CD4-positive, CD25-positive, alpha-beta regulatory T cell (primary cell): ENCODE data around the gene PODXL2. TPM values are rescaled to one million over a fixed set of nuclear protein-coding genes. Genes with fewer than 3 reads are reported as not detected.
"Not testable (repeated sequence)": the region's sequence is repeated elsewhere in the genome, so short reads cannot be mapped to it uniquely, and the experiment has no call there.

ENCODE experiments used
- ATAC-seq, 2 donors: fragments of 150-1000 bp; cut with Tn5 transposase; one replicate each; pipeline ENCODE4 v1.10.0; 2021; ENCODE audit warnings: low read depth in 2 of 2, moderate number of reproducible peaks in 2 of 2, moderate library complexity in 1 of 2
- DNase-seq, 3 donors: peaks; one replicate each; pipeline versions ENCODE4 v3.0.0 to v3.0.0-alpha.2; 2012 to 2022; ENCODE audit warnings: mixed read lengths in 1 of 3
- H3K27ac ChIP-seq: one replicate; pipeline ENCODE4 v1.7.0; 2013; ENCODE audit warnings: mild to moderate bottlenecking, low read length; ENCODE audit not compliant: insufficient read depth, poor library complexity, severe bottlenecking
- H3K27me3 ChIP-seq: one replicate; pipeline ENCODE4 v1.7.0; 2013; ENCODE audit warnings: low read length; ENCODE audit not compliant: control insufficient read depth, insufficient read depth
- H3K36me3 ChIP-seq: one replicate; pipeline ENCODE4 v1.7.0; 2013; ENCODE audit warnings: mild to moderate bottlenecking, low read length, moderate library complexity; ENCODE audit not compliant: control insufficient read depth, insufficient read depth
- H3K4me1 ChIP-seq: 2 replicates; pipeline ENCODE4 v1.7.0; 2013; ENCODE audit warnings: mild to moderate bottlenecking, low read length; ENCODE audit not compliant: insufficient read depth, control insufficient read depth, poor library complexity, severe bottlenecking
- H3K4me3 ChIP-seq: one replicate; pipeline ENCODE4 v1.7.0; 2013; ENCODE audit warnings: low read depth, mild to moderate bottlenecking, low read length, moderate library complexity
- H3K9me3 ChIP-seq, 2 experiments: 1 replicate in 1 of 2; 2 replicates in 1 of 2; pipeline ENCODE4 v1.7.0; 2013; ENCODE audit warnings: low read length in 2 of 2, mild to moderate bottlenecking in 1 of 2, moderate library complexity in 1 of 2; ENCODE audit not compliant: control insufficient read depth in 2 of 2
- H3K27ac Mint-ChIP-seq, 3 donors: one replicate each; pipeline ENCODE4 v1.8.0; 2020 to 2022; ENCODE audit warnings: mild to moderate bottlenecking in 3 of 3, mixed read lengths in 3 of 3, moderate library complexity in 2 of 3
- H3K27me3 Mint-ChIP-seq: one replicate; pipeline ENCODE4 v1.8.0; 2022; ENCODE audit warnings: mild to moderate bottlenecking, mixed read lengths
- H3K36me3 Mint-ChIP-seq: one replicate; pipeline ENCODE4 v1.8.0; 2020; ENCODE audit warnings: mixed read lengths
- H3K4me1 Mint-ChIP-seq, 4 donors: one replicate each; pipeline ENCODE4 v1.8.0; 2020 to 2022; ENCODE audit warnings: mixed read lengths in 4 of 4, mild to moderate bottlenecking in 1 of 4
- H3K4me3 Mint-ChIP-seq, 4 donors: one replicate each; pipeline ENCODE4 v1.8.0; 2020 to 2022; ENCODE audit warnings: mild to moderate bottlenecking in 4 of 4, mixed read lengths in 4 of 4, moderate library complexity in 3 of 4
- H3K9me3 Mint-ChIP-seq, 7 donors: one replicate each; pipeline ENCODE4 v1.8.0; 2020 to 2022; ENCODE audit warnings: mixed read lengths in 7 of 7, mild to moderate bottlenecking in 3 of 7, moderate library complexity in 2 of 7
- polyA plus RNA-seq, 4 donors: library from polyadenylated mRNA; unstranded; fragments of 300-500 nt; fragmentation: Illumina TruSeq; gene quantifications; one replicate each; pipeline ENCODE4 v1.2.3, GENCODE V29; 2021
- total RNA-seq: library from RNA; stranded (reverse); gene quantifications from one replicate; pipeline ENCODE4 v1.2.3, GENCODE V29; 2022

Gene PODXL2
- total and polyA plus RNA-seq, 5 donors from 2014 or later: 0.87 to 3.1 (median 1.7) TPM

DNA sequence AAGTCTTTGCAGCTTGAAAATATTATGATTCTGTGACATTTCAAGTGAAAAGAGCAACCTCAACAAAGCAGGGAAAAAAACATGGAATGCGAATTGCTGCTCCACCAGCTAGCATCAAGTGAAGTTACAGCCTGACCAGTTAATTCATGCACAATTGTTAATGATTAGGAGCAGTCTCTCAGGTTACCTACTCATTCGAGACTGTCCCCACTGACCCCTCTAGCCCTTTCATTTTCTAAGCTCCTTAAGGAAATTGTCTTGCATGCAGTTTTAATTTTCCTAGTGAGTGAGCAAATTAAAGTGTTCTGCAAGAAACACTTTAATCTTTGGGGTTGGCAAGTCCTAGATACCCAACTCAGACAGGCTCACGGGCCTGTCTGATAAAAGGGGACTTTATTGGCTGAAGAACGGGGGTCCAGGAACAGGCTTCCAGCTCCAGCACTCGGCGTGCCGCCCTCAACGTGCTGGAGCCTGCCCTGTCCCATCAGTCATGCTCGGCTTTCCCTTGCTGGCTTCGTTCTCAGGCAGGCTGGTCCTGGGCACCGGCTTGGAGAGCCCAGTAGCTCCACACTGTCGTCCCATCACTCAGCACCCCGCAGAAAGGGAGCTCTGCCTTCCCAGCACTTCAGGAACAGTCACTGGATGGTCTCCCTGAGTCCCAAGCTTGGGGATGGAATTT is 18.3 kb downstream of the PODXL2 start:
- Mint-ChIP-seq H3K27me3 (no peaks in the 10 kb centered on the region), H3K36me3 (no peaks in the 10 kb centered on the region), H3K4me3 (no peak overlapping the region), H3K4me1 (no peaks in the 10 kb centered on the region), H3K27ac (no peak overlapping the region), H3K9me3 (no peaks in the 10 kb centered on the region)
- Histone ChIP-seq H3K4me3 (no peak overlapping the region), H3K4me1 (no peaks in the 10 kb centered on the region), H3K9me3 (no peaks in the 10 kb centered on the region), H3K27ac (no peak overlapping the region), H3K27me3 (no peaks in the 10 kb centered on the region), H3K36me3 (no peaks in the 10 kb centered on the region)
- DNase-seq: no peak
- no peak for ATAC-seq

DNA sequence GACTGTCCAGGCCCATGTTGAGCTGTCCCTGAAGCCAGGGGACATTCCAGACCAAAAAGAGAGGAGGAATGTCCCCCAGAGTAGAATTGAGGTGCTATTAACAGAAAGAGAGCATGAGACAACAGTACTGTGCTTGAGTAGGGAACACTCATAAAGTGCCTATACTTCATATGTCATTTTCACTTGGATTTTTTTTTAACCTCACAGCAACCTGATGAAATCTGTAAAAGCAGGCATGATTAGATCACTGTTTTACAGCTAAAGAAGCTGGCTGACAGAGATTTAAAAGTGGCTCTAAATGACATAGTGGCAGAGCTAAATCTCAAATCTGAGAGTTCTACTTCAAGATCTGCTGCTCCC is 18.8 kb downstream of the PODXL2 start:
- no peaks in the 10 kb centered on the region for H3K4me1 ChIP-seq
- ATAC-seq: no peak
- no peaks in the 10 kb centered on the region for H3K27me3 Mint-ChIP-seq
- no peak overlapping the region for H3K27ac Mint-ChIP-seq
- no peaks in the 10 kb centered on the region for H3K9me3 ChIP-seq
- no peak for DNase-seq
- H3K36me3 ChIP-seq: no peaks in the 10 kb centered on the region
- no peaks in the 10 kb centered on the region for H3K27me3 ChIP-seq
- H3K9me3 Mint-ChIP-seq: no peaks in the 10 kb centered on the region
- no peak overlapping the region for H3K4me3 ChIP-seq
- H3K27ac ChIP-seq: no peak overlapping the region
- H3K4me1 Mint-ChIP-seq: no peaks in the 10 kb centered on the region
- no peaks in the 10 kb centered on the region for H3K36me3 Mint-ChIP-seq
- no peak overlapping the region for H3K4me3 Mint-ChIP-seq

DNA sequence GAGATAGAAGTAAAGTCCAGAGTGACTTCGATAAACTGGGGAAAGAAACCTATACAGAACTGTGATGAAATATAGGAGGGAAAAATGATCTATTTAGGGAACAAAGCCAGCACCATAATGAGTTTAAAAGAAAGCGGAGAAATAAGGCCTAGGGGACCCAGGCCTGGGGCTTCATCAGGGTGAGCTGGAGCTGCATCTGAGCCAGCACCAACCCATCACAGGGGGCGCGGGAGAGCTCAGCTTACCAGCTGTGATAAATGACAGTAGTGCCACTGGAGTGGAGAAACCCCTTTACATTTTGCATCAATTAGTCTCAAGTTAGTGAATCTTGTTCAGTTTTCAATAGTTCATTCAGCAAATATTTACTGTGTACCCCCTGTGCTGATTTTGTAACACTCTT is 21.3 kb downstream of the PODXL2 start:
- Mint-ChIP-seq H3K36me3 (no peaks in the 10 kb centered on the region), H3K4me3 (no peak overlapping the region), H3K27ac (no peak overlapping the region), H3K9me3 (no peaks in the 10 kb centered on the region), H3K27me3 (no peaks in the 10 kb centered on the region), H3K4me1 (no peaks in the 10 kb centered on the region)
- Histone ChIP-seq H3K4me3 (no peak overlapping the region), H3K4me1 (no peaks in the 10 kb centered on the region), H3K27ac (no peak overlapping the region), H3K9me3 (no peaks in the 10 kb centered on the region), H3K36me3 (no peaks in the 10 kb centered on the region), H3K27me3 (no peaks in the 10 kb centered on the region)
- DNase-seq (no peak), ATAC-seq (no peak)

DNA sequence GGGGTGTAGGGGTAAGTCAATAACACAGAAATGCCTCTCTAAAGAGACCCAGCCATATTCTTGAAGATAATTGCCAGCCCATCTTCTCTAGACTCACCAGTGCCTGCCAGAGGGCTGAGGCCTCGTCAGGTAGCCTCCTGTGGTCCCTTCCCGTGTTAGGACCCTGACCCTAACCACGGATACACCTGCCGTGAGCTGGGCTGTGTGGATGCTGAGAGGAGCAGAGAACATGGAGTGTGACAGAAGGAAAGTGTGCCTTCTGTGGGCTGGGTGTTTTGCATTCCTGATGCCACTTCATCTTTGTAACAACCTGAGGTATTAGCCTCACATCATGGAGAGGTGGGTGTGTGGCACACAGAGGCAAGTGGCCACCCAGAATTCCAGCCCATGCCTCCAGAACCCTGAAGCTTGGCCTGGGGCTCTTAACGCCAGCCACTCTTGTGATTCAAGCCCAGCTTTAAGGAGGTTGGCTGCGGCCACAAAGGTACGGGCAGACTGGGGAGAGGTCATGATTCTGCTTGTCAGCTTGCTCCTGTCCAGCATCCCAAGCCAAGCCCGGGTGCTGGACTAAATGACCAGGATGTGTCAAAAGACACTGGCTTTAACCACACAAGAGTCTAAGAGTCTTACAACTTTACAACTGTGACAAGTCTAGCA is 22.7 kb downstream of the PODXL2 start:
- H3K27ac ChIP-seq: no peak overlapping the region
- H3K4me1 Mint-ChIP-seq: no peaks in the 10 kb centered on the region
- H3K9me3 ChIP-seq: no peaks in the 10 kb centered on the region
- H3K4me1 ChIP-seq: no peaks in the 10 kb centered on the region
- DNase-seq (no peak), ATAC-seq (no peak)
- no peaks in the 10 kb centered on the region for H3K27me3 Mint-ChIP-seq
- H3K27ac Mint-ChIP-seq: no peak overlapping the region
- no peak overlapping the region for H3K4me3 Mint-ChIP-seq
- H3K9me3 Mint-ChIP-seq: no peaks in the 10 kb centered on the region
- no peaks in the 10 kb centered on the region for H3K27me3 ChIP-seq
- no peaks in the 10 kb centered on the region for H3K36me3 ChIP-seq
- no peak overlapping the region for H3K4me3 ChIP-seq
- H3K36me3 Mint-ChIP-seq: no peaks in the 10 kb centered on the region

DNA sequence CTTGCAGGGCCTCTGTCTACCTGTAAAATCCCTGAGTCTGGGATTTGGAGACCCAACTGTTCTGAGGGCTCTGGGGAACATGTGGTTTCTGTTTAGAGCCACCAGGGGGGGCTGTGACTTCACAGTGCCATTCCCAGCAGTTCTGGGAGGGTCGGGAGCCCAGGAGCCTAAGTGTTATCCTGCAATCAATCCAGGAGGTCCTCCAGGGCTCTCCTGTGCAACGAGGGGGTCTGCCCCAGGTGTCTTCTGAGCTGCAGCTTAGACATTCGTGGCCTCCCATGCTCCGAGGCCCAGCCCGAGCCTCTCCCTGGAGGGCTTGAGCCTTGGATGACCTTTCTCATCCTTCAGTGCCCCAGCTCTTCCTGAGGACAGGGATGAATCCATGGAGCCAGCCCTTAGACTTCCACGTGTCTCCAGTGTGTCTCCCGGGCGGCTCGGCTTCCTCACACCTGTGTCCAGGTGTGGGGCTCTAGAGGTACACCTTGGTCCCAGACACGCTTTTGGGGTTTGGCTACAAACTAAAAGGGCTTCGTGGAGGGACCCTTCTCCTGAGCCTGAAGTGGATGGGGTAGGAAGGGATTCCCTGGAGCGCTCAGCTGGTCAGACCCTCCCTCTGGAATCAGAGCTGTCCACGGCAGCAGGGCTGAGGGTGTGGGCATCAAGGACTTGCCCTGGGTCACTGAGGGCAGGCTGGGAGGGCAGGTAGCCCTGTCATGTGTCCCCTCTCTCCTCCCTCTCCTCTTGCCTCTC is 23.4 kb downstream of the PODXL2 start:
- no peaks in the 10 kb centered on the region for H3K4me1 ChIP-seq
- H3K27ac ChIP-seq: no peak overlapping the region
- H3K27ac Mint-ChIP-seq: no peak overlapping the region
- no peaks in the 10 kb centered on the region for H3K9me3 ChIP-seq
- ATAC-seq (peak; percentile 20 to 48), DNase-seq (peak in 1 of 3 donors; percentile 39)
- H3K4me3 ChIP-seq: no peak overlapping the region
- no peaks in the 10 kb centered on the region for H3K27me3 ChIP-seq
- H3K36me3 Mint-ChIP-seq: no peaks in the 10 kb centered on the region
- no peaks in the 10 kb centered on the region for H3K27me3 Mint-ChIP-seq
- no peaks in the 10 kb centered on the region for H3K9me3 Mint-ChIP-seq
- no peaks in the 10 kb centered on the region for H3K36me3 ChIP-seq
- no peak overlapping the region for H3K4me3 Mint-ChIP-seq
- no peaks in the 10 kb centered on the region for H3K4me1 Mint-ChIP-seq

DNA sequence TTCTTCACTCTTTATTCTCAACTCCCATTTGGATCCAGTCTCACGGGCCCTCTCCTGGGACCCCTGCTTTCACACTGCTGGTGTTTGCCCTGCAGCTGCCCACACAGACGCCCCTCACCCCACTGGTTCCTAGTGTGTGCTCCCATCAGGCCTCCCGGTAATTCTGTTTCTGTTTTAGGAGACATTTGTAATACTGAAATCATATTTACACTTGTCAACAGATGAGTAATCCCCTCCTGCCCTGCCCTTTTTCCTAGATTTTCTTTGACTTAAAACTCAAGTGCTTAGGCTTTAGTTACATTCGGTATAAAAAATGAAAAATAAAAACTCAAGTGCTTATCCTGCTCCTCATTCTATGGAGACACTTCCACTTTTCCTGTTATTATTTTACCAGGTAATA is 25.4 kb downstream of the PODXL2 start:
- no peak overlapping the region for H3K27ac ChIP-seq
- H3K9me3 Mint-ChIP-seq: no peaks in the 10 kb centered on the region
- H3K27ac Mint-ChIP-seq: no peak overlapping the region
- H3K27me3 ChIP-seq: no peaks in the 10 kb centered on the region
- no peaks in the 10 kb centered on the region for H3K4me1 ChIP-seq
- no peak for ATAC-seq
- H3K36me3 ChIP-seq: no peaks in the 10 kb centered on the region
- no peak for DNase-seq
- no peaks in the 10 kb centered on the region for H3K9me3 ChIP-seq
- H3K4me1 Mint-ChIP-seq: no peaks in the 10 kb centered on the region
- no peak overlapping the region for H3K4me3 Mint-ChIP-seq
- H3K27me3 Mint-ChIP-seq: no peaks in the 10 kb centered on the region
- no peak overlapping the region for H3K4me3 ChIP-seq
- H3K36me3 Mint-ChIP-seq: no peaks in the 10 kb centered on the region

DNA sequence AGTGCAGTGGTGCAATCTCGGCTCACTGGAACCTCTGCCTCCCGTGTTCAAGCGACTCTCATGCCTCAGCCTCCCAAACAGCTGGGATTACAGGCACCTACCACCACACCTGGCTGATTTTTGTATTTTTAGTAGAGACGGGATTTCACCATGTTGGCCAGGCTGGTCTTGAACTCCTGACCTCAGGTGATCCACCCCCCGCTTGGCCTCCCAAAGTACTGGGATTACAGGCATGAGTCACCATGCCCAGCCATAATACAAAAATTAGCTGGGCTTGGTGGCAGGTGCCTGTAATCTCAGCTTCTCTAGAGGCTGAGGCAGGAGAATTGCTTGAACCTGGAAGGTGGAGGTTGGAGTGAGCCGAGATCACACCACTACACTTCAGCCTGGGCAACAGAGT is 26.0 kb downstream of the PODXL2 start:
- not testable (repeated sequence) for H3K27me3 Mint-ChIP-seq, H3K4me1 ChIP-seq, H3K4me3 Mint-ChIP-seq, H3K27ac ChIP-seq, H3K9me3 ChIP-seq, H3K9me3 Mint-ChIP-seq, H3K36me3 Mint-ChIP-seq, H3K27ac Mint-ChIP-seq, DNase-seq, H3K36me3 ChIP-seq, H3K4me3 ChIP-seq, ATAC-seq, H3K4me1 Mint-ChIP-seq, H3K27me3 ChIP-seq

DNA sequence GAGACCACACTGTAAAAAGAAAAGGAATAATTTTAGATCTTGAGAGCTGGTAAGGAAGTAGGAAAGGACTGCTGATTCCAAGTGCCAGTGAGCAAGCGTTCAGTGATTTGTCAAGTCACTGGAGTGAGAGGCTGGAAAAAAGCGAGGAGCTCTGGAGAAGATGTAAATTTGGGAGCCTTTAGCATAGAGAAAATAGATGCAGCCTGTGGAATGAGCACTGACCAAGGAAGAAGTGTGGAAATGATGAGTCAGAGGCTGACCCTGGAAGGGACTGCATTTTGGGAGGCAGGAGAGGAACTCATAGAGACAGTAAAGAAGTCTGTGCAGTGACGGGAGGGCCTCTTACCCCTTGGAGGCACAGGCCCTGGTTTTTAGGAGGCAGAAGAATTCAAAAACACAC is 26.7 kb downstream of the PODXL2 start:
- Histone ChIP-seq H3K9me3 (no peaks in the 10 kb centered on the region), H3K36me3 (no peaks in the 10 kb centered on the region), H3K4me3 (no peak overlapping the region), H3K27me3 (no peaks in the 10 kb centered on the region), H3K4me1 (no peaks in the 10 kb centered on the region), H3K27ac (no peak overlapping the region)
- H3K9me3 Mint-ChIP-seq: no peaks in the 10 kb centered on the region
- DNase-seq (no peak), ATAC-seq (no peak)
- no peak overlapping the region for H3K27ac Mint-ChIP-seq
- peaks cover 3% of the 10 kb centered on the region for H3K36me3 Mint-ChIP-seq
- no peak overlapping the region for H3K4me3 Mint-ChIP-seq
- H3K27me3 Mint-ChIP-seq: peaks cover 4% of the 10 kb centered on the region
- no peaks in the 10 kb centered on the region for H3K4me1 Mint-ChIP-seq
